GM06990 (cell line): ENCODE results near the gene ALK.

Experiments used
- DNase-seq: peaks from one replicate; pipeline ENCODE4 v3.0.0-alpha.2; 2011; ENCODE audit not compliant: insufficient read length; ENCODE audit errors: extremely low read depth
- H3K27me3 ChIP-seq: replicated peaks from 2 replicates; pipeline ENCODE4 v1.6.0; 2011; ENCODE audit warnings: low read length; ENCODE audit not compliant: control insufficient read depth, insufficient read depth
- H3K36me3 ChIP-seq: 2 replicates; pipeline ENCODE4 v1.5.1; 2011; ENCODE audit warnings: low read length; ENCODE audit not compliant: control insufficient read depth, insufficient read depth
- H3K4me3 ChIP-seq: replicated peaks from 2 replicates; pipeline ENCODE4 v1.5.1; 2011; ENCODE audit warnings: low read depth, mild to moderate bottlenecking, control low read depth, low read length
- CTCF ChIP-seq: IDR thresholded peaks from 2 replicates; pipeline ENCODE4 v1.5.1; 2011; ENCODE audit warnings: low read length, control low read depth, mild to moderate bottlenecking, inconsistent platforms; ENCODE audit not compliant: insufficient read depth, poor library complexity, severe bottlenecking

ALK gene

GRCh38 chr2:29607038-29607420 lies 314.4 kb downstream of the ALK start:
- no peak for DNase-seq
- Histone ChIP-seq H3K4me3 (no peak overlapping the region), H3K27me3 (no peaks in the 10 kb centered on the region), H3K36me3 (no peaks in the 10 kb centered on the region)
- no peak for TF ChIP-seq CTCF

- TF ChIP-seq CTCF = no peak
- DNase-seq = no peak
- no peaks in the 10 kb centered on the region for H3K36me3 ChIP-seq
- no peaks in the 10 kb centered on the region for H3K27me3 ChIP-seq
- H3K4me3 ChIP-seq = no peak overlapping the region
Observed at GRCh38 chr2:29606104-29607037, 315.0 kb downstream of the ALK start.

- DNase-seq = no peak
- Histone ChIP-seq H3K36me3 (no peaks in the 10 kb centered on the region), H3K27me3 (no peaks in the 10 kb centered on the region), H3K4me3 (no peak overlapping the region)
- TF ChIP-seq CTCF = no peak
Observed at GRCh38 chr2:29603341-29603740, 318.0 kb downstream of the ALK start.

GRCh38 chr2:29601872-29602271 lies 319.5 kb downstream of the ALK start:
- no peak for DNase-seq
- no peaks in the 10 kb centered on the region for H3K27me3 ChIP-seq
- no peak overlapping the region for H3K4me3 ChIP-seq
- H3K36me3 ChIP-seq = no peaks in the 10 kb centered on the region
- TF ChIP-seq CTCF = no peak

GRCh38 chr2:29601321-29601720 lies 320.1 kb downstream of the ALK start:
- DNase-seq = no peak
- Histone ChIP-seq H3K36me3 (no peaks in the 10 kb centered on the region), H3K27me3 (no peaks in the 10 kb centered on the region), H3K4me3 (no peak overlapping the region)
- TF ChIP-seq CTCF = no peak
